SK-N-SH (cell line): ENCODE results near the gene PCMT1. TPM values are rescaled to one million over a fixed set of nuclear protein-coding genes. Genes with fewer than 3 reads are reported as not detected.

ENCODE experiments used
- CTCF ChIA-PET: fragments of 300-600, 350-600 bp; formaldehyde crosslinking; extraction: SDS; loops from one replicate; lab custom pipeline; 2021; lab: Yijun Ruan, JAX
- POLR2A ChIA-PET: fragments of 350-600 bp; sonication (Branson Sonifier 250); formaldehyde crosslinking; extraction: SDS; loops from one replicate; lab custom pipeline; 2020; ENCODE audit warnings: antibody characterized with exemption, inconsistent platforms; lab: Yijun Ruan, JAX
- DNase-seq: peaks from one replicate; pipeline ENCODE4 v3.0.0; 2012
- H2AFZ ChIP-seq: fragments of 200-600 bp; sonication (generic); 2 replicates; pipeline ENCODE4 v1.8.1; 2016; ENCODE audit warnings: antibody characterized with exemption, mild to moderate bottlenecking, low read depth
- H3F3A ChIP-seq: fragments of 200-600 bp; sonication (generic); replicated peaks from 2 replicates; pipeline ENCODE3; 2016; ENCODE audit warnings: antibody characterized with exemption, mild to moderate bottlenecking; ENCODE audit not compliant: insufficient read depth
- H3K27ac ChIP-seq, 2 experiments: fragments of 200-500 bp in 1 of 2; fragments of 200-600 bp in 1 of 2; sonication (Bioruptor generic) in 1 of 2; sonication (generic), shearing (Covaris generic) in 1 of 2; 2 replicates each; pipeline versions ENCODE4 v1.5.1 to v1.6.1; 2014 to 2016; ENCODE audit warnings: low read depth in 2 of 2, inconsistent platforms in 1 of 2, low read length in 1 of 2, mild to moderate bottlenecking in 1 of 2, mixed read lengths in 1 of 2
- H3K27me3 ChIP-seq: fragments of 200-600 bp; sonication (generic), shearing (Covaris generic); 2 replicates; pipeline ENCODE4 v1.6.1; 2016; ENCODE audit warnings: mixed run types; ENCODE audit not compliant: insufficient read depth
- H3K36me3 ChIP-seq, 2 experiments: fragments of 200-500 bp in 1 of 2; fragments of 200-600 bp in 1 of 2; sonication (Bioruptor generic) in 1 of 2; sonication (generic) in 1 of 2; replicated peaks in 1 of 2; 2 replicates each; pipeline versions ENCODE3 to v1.5.1; 2014 to 2016; ENCODE audit warnings: low read length in 1 of 2, mild to moderate bottlenecking in 1 of 2; ENCODE audit not compliant: insufficient read depth in 2 of 2, control insufficient read depth in 1 of 2
- H3K4me1 ChIP-seq, 2 experiments: fragments of 200-500 bp in 1 of 2; fragments of 200-600 bp in 1 of 2; sonication (Bioruptor generic) in 1 of 2; sonication (generic), shearing (Covaris generic) in 1 of 2; 2 replicates each; pipeline versions ENCODE4 v1.5.1 to v1.6.1; 2014 to 2016; ENCODE audit warnings: low read depth in 1 of 2, low read length in 1 of 2, mixed run types in 1 of 2; ENCODE audit not compliant: insufficient read depth in 2 of 2, control insufficient read depth in 1 of 2
- H3K4me2 ChIP-seq: fragments of 200-600 bp; sonication (generic), shearing (Covaris generic); 2 replicates; pipeline ENCODE4 v1.6.1; 2017; ENCODE audit warnings: mixed run types
- H3K4me3 ChIP-seq, 2 experiments: fragments of 200-500 bp in 1 of 2; fragments of 200-600 bp in 1 of 2; sonication (Bioruptor generic) in 1 of 2; sonication (generic), shearing (Covaris generic) in 1 of 2; 2 replicates each; pipeline versions ENCODE4 v1.5.1 to v1.8.1; 2014 to 2016; ENCODE audit warnings: low read depth in 2 of 2, inconsistent platforms in 1 of 2, low read length in 1 of 2, mild to moderate bottlenecking in 1 of 2, mixed read lengths in 1 of 2, moderate library complexity in 1 of 2
- H3K79me2 ChIP-seq: fragments of 200-600 bp; sonication (generic); 2 replicates; pipeline ENCODE4 v1.8.1; 2017; ENCODE audit warnings: mild to moderate bottlenecking; ENCODE audit not compliant: insufficient read depth
- H3K9ac ChIP-seq: fragments of 200-600 bp; sonication (generic); 2 replicates; pipeline ENCODE4 v1.6.1; 2017; ENCODE audit warnings: mixed run types
- H3K9me2 ChIP-seq: fragments of 200-600 bp; sonication (generic); 2 replicates; pipeline ENCODE4 v1.6.1; 2017; ENCODE audit warnings: mixed run types
- H3K9me3 ChIP-seq: fragments of 200-600 bp; sonication (generic); 2 replicates; pipeline ENCODE4 v1.6.1; 2017; ENCODE audit warnings: mixed run types, mild to moderate bottlenecking, moderate library complexity
- H4K20me1 ChIP-seq: fragments of 200-600 bp; sonication (generic); 2 replicates; pipeline ENCODE4 v1.6.1; 2017; ENCODE audit warnings: mild to moderate bottlenecking, mixed run types; ENCODE audit not compliant: insufficient read depth
- CTCF ChIP-seq: fragments of 200-600 bp; sonication (generic); IDR thresholded peaks from 2 replicates; pipeline ENCODE4 v1.6.1; 2017; ENCODE audit warnings: antibody characterized with exemption, mild to moderate bottlenecking, moderate library complexity
- ELF1 ChIP-seq: IDR thresholded peaks from 2 replicates; pipeline ENCODE4 v1.4.0; 2012
- EZH2phosphoT487 ChIP-seq: fragments of 200-600 bp; sonication (generic); IDR thresholded peaks from 2 replicates; pipeline ENCODE4 v1.6.1; 2017; ENCODE audit warnings: low read depth, mixed run types, mild to moderate bottlenecking, antibody characterized with exemption, moderate library complexity, borderline replicate concordance
- GABPA ChIP-seq: IDR thresholded peaks from 2 replicates; pipeline ENCODE4 v1.4.0; 2012; ENCODE audit warnings: low read depth, mild to moderate bottlenecking
- GATA2 ChIP-seq: sonication (generic); formaldehyde crosslinking; IDR thresholded peaks from 2 replicates; pipeline ENCODE4 v1.5.0; 2020; ENCODE audit warnings: mild to moderate bottlenecking, missing genetic modification reagents
- IRF3 ChIP-seq: fragments of 150-350 bp; IDR thresholded peaks from 2 replicates; pipeline ENCODE4 v1.6.1; 2016; ENCODE audit warnings: mild to moderate bottlenecking, low read depth, low read length
- MEF2A ChIP-seq: IDR thresholded peaks from 2 replicates; pipeline ENCODE4 v1.4.0; 2012; ENCODE audit warnings: low read depth, borderline replicate concordance
- NRF1 ChIP-seq: IDR thresholded peaks from 2 replicates; pipeline ENCODE4 v1.6.1; 2012; ENCODE audit warnings: low read depth, mild to moderate bottlenecking, low read length
- RAD21 ChIP-seq: IDR thresholded peaks from 2 replicates; pipeline ENCODE4 v1.6.1; 2012; ENCODE audit warnings: mild to moderate bottlenecking, low read length
- RCOR1 ChIP-seq: fragments of 150-350 bp; IDR thresholded peaks from 2 replicates; pipeline ENCODE4 v1.6.1; 2017; ENCODE audit warnings: antibody characterized with exemption, low read length
- USF1 ChIP-seq: IDR thresholded peaks from 2 replicates; pipeline ENCODE4 v1.4.0; 2012; ENCODE audit warnings: low read depth, borderline replicate concordance
- USF2 ChIP-seq: fragments of 150-350 bp; IDR thresholded peaks from 2 replicates; pipeline ENCODE4 v1.6.1; 2017; ENCODE audit warnings: antibody characterized with exemption, low read length, low read depth, borderline replicate concordance
- ZBTB33 ChIP-seq: IDR thresholded peaks from 2 replicates; pipeline ENCODE4 v1.4.0; 2012; ENCODE audit warnings: low read depth, borderline replicate concordance
- WGBS: methylation state at CpG from one replicate; pipeline ENCODE4 v1.1.6; 2017; ENCODE audit warnings: low lambda C conversion rate; 5-methylcytosine and 5-hydroxymethylcytosine counted together
- polyA plus RNA-seq, 3 experiments: library from polyadenylated mRNA; depleted of rRNA; stranded (reverse); fragments of >200 nt; gene quantifications; 2 replicates each; pipeline ENCODE4 v1.2.3, GENCODE V29; 2012

Gene PCMT1
- polyA plus RNA-seq, 1 of the 3 experiments (the other 2 are of a cell fraction), result 190 TPM

GRCh38 chr6:149783551-149783950, 34.0 kb downstream of the PCMT1 start:
- no peaks in the 10 kb centered on the region for H3K4me1 ChIP-seq
- no peak for TF ChIP-seq ZBTB33
- TF ChIP-seq USF2, result no peak
- no peak for TF ChIP-seq NRF1
- TF ChIP-seq RAD21, result no peak
- no peak for TF ChIP-seq MEF2A
- TF ChIP-seq RCOR1, result no peak
- TF ChIP-seq IRF3, result no peak
- no peak for TF ChIP-seq EZH2phosphoT487
- no peak for TF ChIP-seq GABPA
- no peak for TF ChIP-seq GATA2 (CRISPR knock-in tag)
- TF ChIP-seq ELF1, result no peak
- TF ChIP-seq CTCF, result no peak
- no peak for TF ChIP-seq USF1
- no peak for DNase-seq
- H4K20me1 ChIP-seq, result no peaks in the 10 kb centered on the region
- H3K27ac ChIP-seq, result no peak overlapping the region
- no peaks in the 10 kb centered on the region for H3K9me2 ChIP-seq
- no peak overlapping the region for H3K4me3 ChIP-seq
- peaks cover 3 to 21% of the 10 kb centered on the region in 2 experiments for H3K36me3 ChIP-seq
- H2AFZ ChIP-seq, result no peak overlapping the region
- no peak overlapping the region for H3K9ac ChIP-seq
- 100% methylated on average over 3 of the region's 3 CpGs for WGBS
- H3K4me2 ChIP-seq, result no peak overlapping the region
- peaks cover 19% of the 10 kb centered on the region for H3K79me2 ChIP-seq
- peaks cover 5% of the 10 kb centered on the region for H3F3A ChIP-seq
- CTCF ChIA-PET, result no interaction called here
- H3K27me3 ChIP-seq, result no peaks in the 10 kb centered on the region
- no peaks in the 10 kb centered on the region for H3K9me3 ChIP-seq
- POLR2A ChIA-PET, result no interaction called here
